Cardiac fibroblast (primary cell): ENCODE results near the gene MINDY1.

ENCODE experiments used
- DNase-seq, 2 donors: peaks; one replicate each; pipeline versions ENCODE4 v3.0.0 to v3.0.0-alpha.2; 2010; ENCODE audit warnings: low read depth in 2 of 2
- H3K4me3 ChIP-seq, 2 donors: replicated peaks in 1 of 2; 1 replicate in 1 of 2; 2 replicates in 1 of 2; pipeline ENCODE4 v1.5.1; 2011; ENCODE audit warnings: low read depth in 2 of 2, low read length in 2 of 2, mild to moderate bottlenecking in 2 of 2, moderate library complexity in 1 of 2
- TF ChIP-seq, protein P1 (sequence below): IDR thresholded peaks from one replicate; pipeline ENCODE4 v1.5.1; 2011; ENCODE audit warnings: low read depth, mild to moderate bottlenecking, low read length, inconsistent platforms

The MINDY1 gene

DNA sequence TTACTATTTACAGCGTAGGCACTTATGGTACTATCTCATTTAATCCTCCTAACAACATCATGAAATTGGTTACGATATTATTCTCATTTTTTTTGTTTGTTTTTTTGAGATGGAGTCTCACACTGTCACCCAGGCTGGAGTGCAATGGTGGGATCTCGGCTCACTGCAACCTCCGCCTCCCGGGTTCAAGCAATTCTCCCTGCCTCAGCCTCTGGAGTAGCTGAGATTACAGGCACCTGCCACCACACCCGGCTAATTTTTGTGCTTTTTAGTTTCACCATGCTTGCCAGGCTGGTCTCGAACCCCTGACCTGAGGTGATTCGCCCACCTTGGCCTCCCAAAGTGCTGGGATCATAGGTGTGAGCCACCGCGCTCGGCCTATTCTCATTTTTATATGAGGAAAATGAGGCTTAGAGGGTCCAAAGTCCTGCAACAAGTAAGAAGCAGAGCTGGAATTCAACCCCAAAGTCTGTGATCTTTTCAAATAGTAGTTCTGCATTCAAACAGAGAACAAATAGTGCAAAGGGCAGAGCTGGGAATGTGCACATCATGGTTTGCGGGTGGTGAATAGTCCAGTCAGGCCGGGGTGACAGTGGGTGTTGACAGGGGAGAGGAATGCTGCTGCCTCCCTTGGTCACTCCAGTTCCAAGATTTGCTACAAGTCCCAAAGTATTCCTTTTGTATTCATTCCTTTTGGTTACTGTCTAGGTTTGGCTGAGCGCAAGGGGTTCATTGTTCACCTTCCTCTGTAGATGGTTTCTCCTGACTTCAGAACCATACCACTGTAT is 6.2 kb upstream of the MINDY1 start:
- DNase-seq, result peak; percentile 45 to 77
- no peak overlapping the region for H3K4me3 ChIP-seq
- TF ChIP-seq, protein P1, sequence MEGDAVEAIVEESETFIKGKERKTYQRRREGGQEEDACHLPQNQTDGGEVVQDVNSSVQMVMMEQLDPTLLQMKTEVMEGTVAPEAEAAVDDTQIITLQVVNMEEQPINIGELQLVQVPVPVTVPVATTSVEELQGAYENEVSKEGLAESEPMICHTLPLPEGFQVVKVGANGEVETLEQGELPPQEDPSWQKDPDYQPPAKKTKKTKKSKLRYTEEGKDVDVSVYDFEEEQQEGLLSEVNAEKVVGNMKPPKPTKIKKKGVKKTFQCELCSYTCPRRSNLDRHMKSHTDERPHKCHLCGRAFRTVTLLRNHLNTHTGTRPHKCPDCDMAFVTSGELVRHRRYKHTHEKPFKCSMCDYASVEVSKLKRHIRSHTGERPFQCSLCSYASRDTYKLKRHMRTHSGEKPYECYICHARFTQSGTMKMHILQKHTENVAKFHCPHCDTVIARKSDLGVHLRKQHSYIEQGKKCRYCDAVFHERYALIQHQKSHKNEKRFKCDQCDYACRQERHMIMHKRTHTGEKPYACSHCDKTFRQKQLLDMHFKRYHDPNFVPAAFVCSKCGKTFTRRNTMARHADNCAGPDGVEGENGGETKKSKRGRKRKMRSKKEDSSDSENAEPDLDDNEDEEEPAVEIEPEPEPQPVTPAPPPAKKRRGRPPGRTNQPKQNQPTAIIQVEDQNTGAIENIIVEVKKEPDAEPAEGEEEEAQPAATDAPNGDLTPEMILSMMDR, result no peak

DNA sequence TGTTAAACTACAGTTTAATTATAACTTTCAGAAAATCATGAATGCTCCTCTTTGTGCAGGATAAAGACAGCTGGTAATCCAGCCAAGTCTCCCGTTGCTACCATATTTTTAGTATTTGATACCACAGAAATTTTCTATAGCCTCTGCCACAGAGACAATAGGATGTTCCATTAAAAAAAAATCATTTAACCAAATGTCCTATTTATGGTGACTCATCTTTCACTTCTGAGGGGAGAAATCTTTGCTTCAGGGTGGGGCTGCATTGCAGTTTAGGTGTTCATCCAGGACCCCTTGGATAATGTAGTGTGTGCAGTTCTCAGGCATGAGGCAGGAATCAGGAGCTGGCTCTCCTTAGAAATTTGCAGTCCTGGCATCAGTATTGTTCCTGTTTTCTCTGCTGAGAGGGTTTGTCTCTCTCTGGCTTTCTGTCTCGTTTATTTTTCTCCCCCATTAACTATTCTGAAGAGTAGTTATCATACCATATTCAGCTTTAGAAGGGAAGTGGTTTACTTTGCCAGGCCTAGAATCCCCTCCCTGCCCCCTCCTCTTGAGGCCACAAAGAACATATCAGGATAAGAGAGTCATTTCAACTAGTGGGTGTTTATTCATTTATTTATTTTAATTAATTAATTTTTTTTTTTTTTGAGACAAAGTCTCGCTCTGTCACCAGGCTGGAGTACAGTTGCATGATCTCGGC is 4.6 kb upstream of the MINDY1 start:
- no peak for DNase-seq
- TF ChIP-seq, protein P1, result no peak
- H3K4me3 ChIP-seq, result no peak overlapping the region

DNA sequence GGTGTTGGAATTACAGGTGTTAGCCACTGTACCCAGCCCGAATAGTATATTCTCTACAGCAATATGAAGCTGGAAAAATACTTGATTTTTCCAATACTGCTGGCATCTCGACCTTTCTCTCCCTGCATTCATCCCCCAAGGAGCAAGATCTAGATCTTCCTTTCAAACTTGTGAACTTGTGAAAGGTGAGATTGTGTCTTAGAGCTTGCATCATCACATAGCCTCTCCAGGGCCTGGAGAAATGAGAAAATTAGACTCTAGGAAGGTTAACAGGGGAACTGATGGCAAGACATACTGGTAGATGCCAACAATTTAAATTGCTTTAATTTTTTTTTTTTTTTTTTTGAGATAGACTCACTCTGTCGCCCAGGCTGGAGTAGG is 3.6 kb upstream of the MINDY1 start:
- no peak for DNase-seq
- TF ChIP-seq, protein P1, result no peak

DNA sequence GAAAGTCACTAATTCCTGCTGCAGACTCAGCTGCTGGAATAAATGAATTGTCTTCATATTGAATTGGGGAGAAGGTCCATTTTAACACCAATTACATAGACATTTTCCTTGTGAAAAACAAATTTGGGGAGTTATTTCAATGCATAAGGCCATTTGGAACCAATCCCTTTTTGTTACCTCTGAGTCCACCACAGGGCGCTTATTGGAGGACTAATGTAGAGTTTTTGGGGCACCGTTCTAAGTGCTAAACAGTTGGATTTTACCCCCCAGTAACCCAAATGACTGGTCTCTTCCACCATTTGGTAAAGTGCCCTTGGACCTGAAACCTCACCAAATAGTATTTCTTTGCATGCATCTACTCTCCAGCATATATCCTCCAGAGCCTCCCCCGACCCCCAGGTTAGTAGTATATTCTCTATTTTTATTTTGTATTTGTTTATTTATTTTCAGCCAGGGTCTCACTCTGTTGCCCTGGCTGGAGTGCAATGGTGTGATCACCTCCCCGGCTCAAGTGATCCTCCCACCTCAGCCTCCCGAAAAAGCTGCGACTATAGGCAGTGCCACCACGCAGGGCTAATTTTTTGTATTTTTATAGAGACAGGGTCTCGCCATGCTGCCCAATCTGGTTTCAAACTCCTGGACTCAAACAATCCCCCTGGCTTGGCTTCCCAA is 3.1 kb upstream of the MINDY1 start:
- no peak for DNase-seq
- no peak overlapping the region for H3K4me3 ChIP-seq
- TF ChIP-seq, protein P1, result no peak

More for the DNA sequence above, 3.6 kb upstream of the MINDY1 start:
- H3K4me3 ChIP-seq, result no peak overlapping the region

DNA sequence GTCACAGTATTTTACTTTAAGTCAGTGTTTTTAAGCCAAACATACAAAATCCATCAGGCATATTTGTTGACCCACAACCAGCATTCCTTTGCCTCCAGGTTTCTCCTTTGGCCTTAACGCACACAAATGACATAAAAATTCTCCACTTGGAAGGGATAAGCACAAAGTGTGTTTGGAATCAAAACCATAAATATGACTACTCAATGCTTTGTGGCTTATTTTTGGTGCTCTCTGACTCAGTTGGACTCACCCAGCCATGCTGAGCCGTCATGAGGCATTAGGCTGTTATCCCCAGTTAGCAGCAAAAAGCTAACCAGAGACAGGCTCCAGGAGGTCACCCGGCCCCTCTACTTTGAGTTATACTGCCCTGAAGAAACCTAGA is 2.5 kb upstream of the MINDY1 start:
- peak overlapping the region; percentile 81 to 99 for H3K4me3 ChIP-seq
- TF ChIP-seq, protein P1, result no peak
- peak in 1 of 2 donors; percentile 35 for DNase-seq

DNA sequence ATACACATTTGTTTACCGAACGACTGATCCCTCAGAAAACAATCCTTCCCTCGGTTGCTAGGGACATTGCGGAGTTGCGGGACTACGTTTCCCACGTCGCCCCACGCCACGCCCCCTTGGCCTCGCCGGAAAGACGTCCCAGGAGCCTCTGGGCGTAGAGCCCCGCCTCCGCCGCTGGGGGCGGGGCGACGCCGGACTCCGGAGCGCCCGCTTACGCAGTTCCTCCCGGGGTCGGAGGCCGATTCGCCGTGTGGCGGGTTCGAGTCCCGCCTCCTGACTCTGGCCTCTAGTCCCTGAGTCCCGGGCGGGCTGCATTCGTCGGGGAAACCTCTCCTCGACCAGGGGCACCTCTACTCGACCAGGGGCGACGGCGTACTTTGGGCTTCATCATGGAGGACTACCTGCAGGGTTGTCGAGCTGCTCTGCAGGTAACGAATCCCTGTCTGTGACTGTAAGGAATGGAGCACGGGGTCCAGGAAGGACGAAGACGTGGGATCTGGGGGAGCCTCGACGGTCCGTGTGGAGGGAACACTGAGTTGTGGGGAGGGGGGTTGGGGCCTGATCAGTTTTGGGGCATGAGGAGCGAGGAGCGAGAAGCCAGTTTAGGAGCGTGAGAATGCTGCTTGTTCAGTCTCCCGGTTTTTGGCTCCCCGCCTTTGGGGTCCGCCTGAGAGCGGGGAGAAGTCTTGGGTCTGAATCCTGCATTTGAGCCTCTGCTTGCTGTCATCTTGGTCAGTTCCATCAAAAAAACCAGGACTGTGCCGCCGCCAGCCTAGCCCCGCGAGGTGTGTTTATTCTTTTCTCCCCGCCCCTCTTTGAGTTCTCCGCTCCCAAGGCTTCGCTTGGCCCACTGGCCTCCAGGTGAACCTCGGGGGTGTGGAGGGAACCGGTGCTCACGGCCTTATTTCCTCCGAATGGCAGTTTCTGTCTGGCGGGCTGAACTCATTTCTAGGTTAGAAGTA is 1.8 kb upstream of the MINDY1 start, which contains the start of gene PRUNE1:
Gene PRUNE1, plus strand, starts transcription at position 206 of the 962 bp plus-strand sequence. Its CDS starts 184 bp downstream, at position 390.
- TF ChIP-seq, protein P1, result no peak
- peak; percentile 98 to 99 for DNase-seq
- H3K4me3 ChIP-seq, result peak within 1 kb of the TSS; percentile 81 to 99
